NOMO-1 treated with dmso at 0.1 percent for 144 hours (cell line): ENCODE measurements around the gene CAMK1G.

Experiments used
- DNase-seq: peaks from one replicate; lab custom pipeline; 2025; ENCODE audit not compliant: unreplicated experiment; lab: John Stamatoyannopoulos, UW

CAMK1G gene

GRCh38 chr1:209597499-209597898 is 14.0 kb downstream of the CAMK1G start:
- DNase-seq, result no peak

DNA sequence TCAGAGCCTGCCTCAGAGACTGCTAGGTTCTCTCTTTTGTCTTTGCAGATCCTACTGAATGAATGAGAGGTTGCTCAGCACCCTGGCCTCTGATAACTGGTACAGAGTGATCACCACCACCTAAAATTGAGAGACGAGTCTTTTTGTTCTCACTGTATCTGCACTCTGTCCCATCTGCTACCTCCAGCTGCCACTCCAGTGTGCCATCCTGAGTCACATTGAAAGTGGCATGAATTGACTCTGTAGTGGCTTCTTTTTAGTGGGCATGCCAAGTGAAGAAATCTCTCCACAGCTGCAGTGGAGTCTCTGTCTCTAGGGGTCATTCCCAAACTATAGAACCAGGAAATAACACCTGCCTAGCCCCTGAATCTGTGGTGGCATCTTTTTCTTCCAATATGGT is 14.7 kb downstream of the CAMK1G start:
- DNase-seq, result no peak

DNA sequence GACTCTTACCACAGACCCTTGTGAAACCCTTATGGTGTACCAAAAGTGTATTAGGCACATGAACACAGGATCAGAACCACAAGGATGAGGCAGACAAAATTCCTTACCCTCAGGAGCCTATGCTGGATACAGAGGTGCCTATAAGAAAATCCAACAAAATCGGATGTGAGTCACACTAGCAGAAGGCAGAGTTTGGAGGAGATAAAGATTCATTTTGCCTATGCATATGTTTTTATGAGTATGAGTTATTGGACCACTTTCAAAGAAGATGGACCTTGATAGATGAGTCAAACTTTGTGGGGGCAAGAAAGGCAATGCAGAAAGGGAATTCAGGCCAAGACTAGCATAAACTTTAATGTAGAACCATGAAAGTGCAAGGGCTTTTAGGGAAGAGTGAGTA is 17.0 kb downstream of the CAMK1G start:
- DNase-seq, result no peak

DNA sequence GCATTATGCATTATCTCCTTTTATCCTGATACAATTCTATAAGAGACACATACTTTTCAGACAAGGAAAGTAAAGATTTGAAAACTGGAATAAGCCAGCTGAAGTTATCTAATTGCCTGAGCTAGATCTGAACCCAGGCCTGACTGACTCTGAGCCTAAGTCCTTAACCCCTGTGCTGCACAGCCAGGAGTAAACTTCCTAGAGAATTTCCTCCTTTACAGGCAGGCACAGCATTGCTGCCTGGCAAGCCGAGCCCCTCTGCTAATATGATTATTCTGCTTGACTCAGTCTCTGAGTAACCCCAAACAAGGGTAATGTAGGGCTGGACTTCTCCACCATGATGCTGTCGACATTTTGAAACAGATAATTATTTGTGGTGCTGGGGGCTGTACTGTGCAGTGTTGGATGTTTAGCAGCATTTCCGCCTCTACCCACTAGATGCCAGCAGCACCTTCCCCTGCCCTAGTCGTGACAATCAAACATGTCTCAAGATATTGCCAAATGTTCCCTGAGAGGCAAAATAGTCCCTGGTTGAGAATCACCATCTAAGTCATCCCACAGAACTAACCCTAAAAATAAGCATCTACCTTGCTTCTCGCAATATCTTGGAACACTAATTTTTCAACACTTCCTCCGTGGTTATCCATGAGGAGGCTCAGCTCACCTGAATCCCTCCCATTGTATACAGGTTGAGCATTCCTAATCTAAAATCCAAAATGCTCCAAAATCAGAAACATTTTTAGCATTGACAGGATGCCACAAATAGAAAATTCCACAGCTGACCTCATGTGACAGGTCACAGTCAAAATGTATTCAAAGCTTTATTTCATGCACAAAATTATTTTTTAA is 18.5 kb downstream of the CAMK1G start:
- peak; percentile 21 for DNase-seq

GRCh38 chr1:209603877-209604276 is 20.4 kb downstream of the CAMK1G start:
- no peak for DNase-seq

GRCh38 chr1:209607102-209607794 is 23.7 kb downstream of the CAMK1G start:
- no peak for DNase-seq

DNA sequence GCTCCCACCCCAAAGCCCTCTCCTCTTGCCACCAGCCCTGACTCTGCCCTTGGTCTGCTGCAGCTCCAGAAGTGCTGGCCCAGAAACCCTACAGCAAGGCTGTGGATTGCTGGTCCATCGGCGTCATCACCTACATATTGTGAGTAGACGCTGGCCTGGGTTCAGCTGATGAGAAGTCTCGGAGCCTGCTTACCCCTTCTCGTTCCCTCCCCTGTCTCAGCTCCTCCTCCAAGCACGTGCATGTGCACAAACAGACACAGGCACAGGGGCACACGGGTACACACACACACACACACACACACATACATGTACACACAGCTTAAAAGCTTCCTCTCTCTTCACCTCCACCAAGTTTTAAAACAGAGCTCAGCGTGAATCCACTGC is 24.3 kb downstream of the CAMK1G start:
- no peak for DNase-seq

DNA sequence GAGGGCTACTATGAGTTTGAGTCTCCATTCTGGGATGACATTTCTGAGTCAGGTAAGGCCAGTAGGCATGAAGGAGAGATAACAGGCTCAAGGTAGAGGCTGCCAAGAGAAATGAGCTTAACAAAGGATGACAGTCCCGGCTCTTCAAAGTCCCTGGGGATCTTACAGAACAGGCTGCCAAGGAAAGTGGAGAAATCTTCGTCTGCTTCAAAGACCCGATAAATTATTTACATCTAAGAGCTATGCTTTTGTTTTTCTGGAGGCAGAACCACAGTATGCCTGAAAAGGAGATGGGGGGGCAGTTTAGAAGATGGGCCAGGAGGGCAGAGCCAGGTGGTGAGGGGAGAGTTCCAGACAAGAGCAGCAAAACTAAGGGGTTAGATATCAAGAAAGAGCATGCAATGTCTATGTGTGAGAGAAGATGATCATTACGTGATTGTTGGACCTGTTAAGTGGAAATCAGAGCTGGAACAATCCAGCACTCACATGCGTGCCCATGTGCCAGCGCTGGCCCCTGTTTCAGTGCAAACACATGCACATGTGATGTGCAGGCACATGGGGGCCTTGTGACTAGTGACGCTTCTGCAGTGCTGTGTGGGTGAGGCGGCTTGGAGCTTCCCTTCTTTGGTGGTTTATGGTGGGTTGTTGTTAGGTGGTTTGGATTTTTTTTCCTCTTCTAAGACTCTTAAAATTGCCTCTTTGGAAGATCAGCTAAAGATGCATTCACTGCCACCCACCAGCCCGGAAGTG is 25.7 kb downstream of the CAMK1G start:
- DNase-seq, result no peak

DNA sequence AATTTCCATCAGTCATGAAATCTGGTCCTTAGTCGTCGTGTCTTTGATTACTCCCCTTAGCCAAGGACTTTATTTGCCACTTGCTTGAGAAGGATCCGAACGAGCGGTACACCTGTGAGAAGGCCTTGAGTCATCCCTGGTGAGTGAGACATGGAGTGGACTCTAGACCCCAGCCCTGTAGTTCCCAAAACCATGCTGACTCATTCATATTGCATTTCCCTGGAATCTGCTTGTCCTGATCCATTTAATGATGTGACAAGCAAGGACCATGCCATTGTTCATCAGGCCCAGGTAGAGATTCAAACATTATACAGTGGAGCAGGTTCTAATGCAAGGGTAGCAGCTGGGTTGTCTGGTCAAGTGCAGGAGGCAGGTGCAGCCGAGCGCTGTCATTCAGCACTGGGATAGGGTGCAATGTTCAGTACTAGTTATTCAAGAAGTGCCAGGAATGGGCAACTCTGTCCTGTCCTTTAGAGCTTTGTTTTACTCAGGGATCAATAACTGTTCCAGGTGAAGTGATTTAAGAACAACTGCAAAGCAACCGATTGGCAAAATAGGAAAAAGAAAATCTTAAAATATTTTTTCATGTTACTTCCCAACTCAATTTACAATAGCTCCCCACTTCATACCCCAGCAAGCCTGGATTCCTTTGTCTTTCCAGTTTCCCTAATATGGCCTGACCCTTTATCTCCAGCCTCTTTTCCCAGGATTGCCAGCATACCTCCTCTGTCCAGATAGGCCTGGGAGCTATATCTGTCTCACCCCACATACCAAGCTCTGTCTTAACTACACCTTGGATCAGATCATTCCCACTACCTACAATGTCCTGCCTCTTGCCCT is 26.5 kb downstream of the CAMK1G start:
- no peak for DNase-seq

DNA sequence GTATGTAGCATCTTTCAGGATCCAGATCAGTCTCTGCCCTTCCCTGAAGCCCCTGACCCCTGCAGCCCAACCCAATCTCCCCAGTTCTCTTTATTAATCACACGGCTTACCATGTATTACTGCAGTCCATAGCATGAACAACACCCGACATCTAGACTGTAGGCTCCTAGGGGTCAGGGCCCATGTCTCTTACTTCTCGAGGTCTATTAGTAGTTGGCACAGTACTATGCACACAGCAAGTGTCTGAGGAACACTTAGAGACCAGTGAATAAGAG is 27.1 kb downstream of the CAMK1G start:
- DNase-seq, result no peak

GRCh38 chr1:209611771-209612570 is 28.5 kb downstream of the CAMK1G start:
- no peak for DNase-seq

GRCh38 chr1:209612646-209613399 is 29.3 kb downstream of the CAMK1G start:
- DNase-seq, result no peak

DNA sequence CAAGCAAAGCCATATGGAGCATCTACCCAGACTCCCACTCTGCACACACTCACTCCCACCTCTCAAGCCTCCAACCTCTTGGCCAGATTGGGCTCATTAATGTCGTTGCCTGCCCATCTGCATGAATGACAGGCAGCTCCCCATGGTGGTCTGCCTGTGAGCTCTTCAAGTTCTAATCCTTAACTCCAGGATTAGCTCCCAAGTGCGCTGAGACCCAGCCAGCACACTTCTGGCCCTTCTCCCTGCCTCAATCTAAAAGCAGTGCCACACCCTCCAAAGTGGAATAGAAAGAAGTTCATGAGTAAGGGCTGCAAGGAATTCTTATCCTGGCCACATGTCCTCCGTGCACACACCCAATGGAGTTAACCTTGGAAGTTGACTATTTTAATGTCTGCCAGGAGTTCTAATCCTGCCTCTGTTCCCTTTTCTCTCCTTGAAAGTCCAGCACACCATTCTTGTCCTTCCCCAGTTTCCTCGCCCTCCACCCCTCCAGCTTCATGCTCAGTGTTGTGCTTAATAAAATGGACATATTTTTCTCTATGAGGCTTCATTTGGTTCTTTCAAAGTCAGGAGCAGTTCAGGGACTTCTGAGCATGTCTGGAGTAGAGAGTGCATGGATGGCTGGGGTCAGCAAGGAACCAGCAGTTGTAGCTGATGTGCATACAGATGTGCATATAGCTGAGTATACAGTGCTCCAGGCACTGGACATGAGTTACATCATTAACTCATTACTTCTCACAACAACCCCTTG is 30.1 kb downstream of the CAMK1G start:
- DNase-seq, result no peak

GRCh38 chr1:209614151-209614420 is 30.6 kb downstream of the CAMK1G start:
- no peak for DNase-seq

DNA sequence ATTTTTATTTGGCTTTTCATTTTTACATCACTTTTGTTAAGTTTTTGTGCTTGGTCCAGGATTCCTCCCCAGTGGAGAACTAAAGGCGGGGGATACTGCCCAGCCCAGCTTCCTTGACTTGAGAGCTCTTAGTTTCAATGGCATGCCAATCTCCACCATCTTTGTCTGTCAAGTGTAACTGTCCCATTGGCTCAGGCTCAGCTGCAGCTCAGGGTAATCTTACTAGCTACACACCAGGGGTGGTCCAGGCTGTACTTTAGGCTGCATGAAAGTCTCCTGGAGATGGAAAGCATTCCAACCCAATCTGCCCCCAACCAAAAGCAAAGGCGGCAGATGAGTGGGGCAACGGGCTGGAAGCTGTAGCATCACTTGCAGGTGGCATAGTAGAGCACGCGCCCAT is 31.4 kb downstream of the CAMK1G start:
- DNase-seq, result no peak

DNA sequence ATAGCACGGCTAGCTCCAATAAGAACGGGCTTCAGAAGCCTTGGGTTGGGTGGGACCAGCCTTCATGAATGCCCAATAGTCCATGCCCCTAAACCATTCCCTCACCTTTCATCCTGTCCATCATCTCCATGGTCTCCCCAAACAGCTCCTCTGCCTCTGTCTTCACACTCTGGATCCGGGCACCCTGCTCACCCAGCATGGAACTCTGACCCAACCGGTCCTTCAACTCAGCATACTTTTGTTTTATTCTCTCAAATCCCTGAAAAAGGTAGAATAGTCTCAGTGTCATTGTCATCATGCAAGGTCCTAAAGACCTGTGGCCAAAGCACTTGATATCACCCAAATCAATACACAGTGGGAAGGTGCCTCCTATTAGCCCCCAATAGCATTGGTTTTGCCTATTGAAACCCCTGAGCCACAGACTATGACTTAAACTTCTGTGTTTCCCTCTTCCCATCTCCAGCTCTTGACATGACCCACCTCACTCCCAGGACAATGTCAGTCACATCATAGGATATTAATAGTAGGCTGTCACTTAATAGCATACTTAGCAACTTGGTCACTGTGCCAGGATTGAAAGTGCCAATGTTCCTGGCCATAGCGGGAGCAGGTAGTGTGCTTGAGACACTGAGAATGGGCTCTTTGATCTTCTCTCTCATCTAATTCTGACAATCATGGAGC is 33.0 kb downstream of the CAMK1G start:
- no peak for DNase-seq

- DNase-seq, result no peak
Measured at GRCh38 chr1:209617047-209617673, 33.6 kb downstream of the CAMK1G start.

DNA sequence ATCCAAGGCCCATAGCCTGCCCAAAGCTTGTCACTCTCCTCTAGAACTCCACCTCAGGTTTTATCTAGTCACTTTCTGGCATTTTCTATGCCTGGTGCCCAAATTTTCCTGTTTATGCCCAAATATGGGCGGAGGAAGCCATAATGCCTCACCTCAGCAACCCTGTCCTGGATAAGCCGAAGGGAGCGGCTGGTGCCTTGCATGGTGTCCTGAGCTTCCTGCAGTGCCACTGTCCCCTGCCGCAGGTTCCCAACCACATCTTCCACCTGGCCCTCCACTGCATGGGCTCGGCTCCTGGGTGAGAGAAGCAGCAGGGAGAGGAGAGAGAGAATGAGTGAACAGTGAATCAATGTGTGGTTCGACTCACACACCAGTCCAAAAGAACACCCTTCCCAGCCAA is 34.2 kb downstream of the CAMK1G start:
- no peak for DNase-seq
